NCI-H2107 treated with DMSO at 0.1 percent for 48 hours (cell line): ENCODE measurements around the gene CSNK1G1.
"Not testable (repeated sequence)": the region's sequence is repeated elsewhere in the genome, so short reads cannot be mapped to it uniquely, and the experiment has no call there.

Source experiments
- DNase-seq: peaks from one replicate; lab custom pipeline; 2025; ENCODE audit not compliant: unreplicated experiment; lab: John Stamatoyannopoulos, UW

Gene CSNK1G1

GRCh38 chr15:64351265-64351664 lies 4.7 kb downstream of the CSNK1G1 start:
- DNase-seq, result no peak

GRCh38 chr15:64349375-64349774 lies 6.6 kb downstream of the CSNK1G1 start:
- no peak for DNase-seq

DNA sequence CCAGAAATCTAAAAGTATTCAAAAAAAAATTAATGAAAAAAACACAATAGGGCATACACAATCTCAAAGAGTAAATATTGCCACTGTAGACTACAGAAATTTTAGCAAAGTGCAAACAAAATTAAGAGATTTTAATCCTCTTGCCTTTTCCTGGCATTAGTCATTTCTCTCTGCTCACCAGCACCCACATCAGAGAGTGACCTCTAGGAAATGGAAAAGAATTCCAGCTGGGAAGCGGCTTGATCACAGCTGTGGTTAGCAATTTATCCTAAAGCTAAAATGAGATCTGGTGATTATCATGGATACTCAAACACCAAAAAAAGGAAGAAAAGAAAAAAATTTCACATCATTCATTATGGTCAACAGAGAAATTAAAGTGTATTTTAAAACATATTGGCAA lies 7.5 kb downstream of the CSNK1G1 start:
- DNase-seq, result no peak

GRCh38 chr15:64346242-64346641 lies 9.7 kb downstream of the CSNK1G1 start:
- not testable (repeated sequence) for DNase-seq

DNA sequence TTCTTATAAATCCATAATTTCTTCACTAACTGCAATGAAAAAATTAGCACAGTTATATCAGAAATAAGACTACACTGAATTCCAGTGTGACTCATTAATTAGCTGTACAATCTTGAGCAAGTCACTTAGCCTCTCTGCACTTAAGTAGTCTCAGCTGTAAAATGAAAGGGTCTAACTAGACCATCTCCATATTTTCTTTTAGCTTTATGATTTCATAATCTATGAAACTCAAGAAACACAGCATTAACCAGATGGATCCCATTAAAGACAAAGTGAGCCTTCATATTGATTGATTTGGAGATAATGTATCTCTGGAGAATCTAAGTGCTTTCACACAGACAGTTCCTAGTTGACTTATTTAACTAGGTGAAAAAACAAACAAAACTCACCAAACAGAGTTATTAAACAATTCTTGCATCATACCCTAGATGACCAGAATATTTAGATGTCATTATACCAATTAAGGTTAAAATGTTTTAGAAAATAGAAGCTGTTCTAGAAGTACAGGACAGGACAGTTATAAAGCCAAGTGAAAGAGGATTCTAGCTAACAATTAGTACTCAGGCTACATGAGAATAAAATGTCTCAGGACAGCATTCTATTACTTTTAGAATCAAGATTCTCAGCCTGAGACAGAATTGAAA lies 11.2 kb downstream of the CSNK1G1 start:
- DNase-seq, result no peak

DNA sequence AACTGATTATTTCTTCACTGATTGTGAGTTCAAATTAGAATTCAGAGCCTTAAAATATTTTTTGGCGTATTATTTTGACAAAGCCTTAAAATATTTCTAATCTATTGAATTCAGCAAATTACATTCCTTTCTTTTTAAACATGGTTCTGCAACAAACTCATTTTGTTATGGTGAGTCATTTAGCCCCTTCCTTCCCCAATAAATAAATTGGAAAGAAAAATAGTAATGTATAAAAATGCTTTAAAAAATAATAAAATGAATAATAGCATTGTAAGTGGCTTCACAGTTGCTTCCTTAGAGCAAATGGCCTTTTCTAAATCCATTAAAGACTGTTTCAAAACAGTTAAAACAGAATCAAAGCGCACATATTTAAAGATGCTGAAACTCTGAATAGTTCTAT lies 12.1 kb downstream of the CSNK1G1 start:
- DNase-seq, result no peak

DNA sequence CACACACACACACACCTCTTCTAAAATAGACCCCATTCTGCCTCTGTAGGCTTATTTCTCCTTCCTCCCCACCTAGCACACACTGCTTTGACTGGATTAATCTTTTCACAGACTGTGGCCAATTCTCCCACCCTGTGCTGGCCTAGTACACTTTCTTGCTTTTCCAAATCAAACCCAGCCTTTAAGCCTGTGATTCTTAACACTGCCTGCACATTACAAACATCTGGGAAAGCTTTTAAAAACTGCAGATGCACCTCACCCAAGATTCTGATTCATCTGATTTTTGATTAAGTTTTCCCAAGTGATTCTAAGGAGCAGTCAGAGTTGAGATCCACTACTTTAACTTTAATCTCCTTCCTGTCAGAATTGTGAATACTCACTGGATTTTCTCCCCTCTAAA lies 12.8 kb downstream of the CSNK1G1 start:
- no peak for DNase-seq

DNA sequence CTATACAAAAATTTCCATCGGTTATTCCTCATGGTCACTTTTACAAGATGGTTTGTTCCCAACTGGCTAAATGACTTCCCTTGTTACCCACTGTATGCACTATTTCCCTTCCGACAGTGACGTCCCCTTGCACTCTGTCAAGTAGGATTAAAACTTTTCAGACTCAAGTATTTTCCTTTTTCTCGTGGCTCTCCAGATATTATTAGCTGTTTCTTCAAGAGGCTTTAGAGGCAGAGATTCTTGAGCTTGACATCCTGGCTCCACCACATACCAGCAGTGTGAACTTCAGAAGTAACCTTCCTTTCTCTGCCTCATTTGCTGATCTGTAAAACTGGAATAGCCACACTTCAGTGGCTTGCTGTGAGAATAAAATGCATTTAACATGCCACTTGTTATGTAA lies 14.0 kb downstream of the CSNK1G1 start:
- DNase-seq, result no peak

DNA sequence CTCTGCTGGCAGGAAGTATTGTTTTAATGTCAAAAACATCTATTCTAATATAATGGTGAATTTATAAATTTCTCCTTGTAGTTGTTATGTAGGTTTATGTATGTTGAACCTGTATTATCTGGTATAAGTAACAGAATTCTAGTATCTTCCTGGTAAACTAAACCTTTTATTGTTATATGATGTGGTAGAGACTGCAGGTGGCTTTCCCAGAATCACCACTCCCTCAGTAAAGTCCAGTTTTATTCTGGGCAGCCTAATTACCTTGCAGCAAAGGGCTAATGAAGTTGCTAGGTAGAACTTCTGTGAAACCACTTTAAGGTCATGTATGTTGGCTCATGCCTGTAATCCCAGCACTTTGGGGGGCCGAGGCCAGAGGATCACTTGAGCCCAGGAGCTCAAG lies 15.6 kb downstream of the CSNK1G1 start:
- DNase-seq, result no peak

- no peak for DNase-seq
These were observed 18.2 kb downstream of the CSNK1G1 start for GRCh38 chr15:64337761-64338160.

- no peak for DNase-seq
These were observed 21.7 kb downstream of the CSNK1G1 start for GRCh38 chr15:64333986-64334929.

GRCh38 chr15:64333516-64333915 lies 22.5 kb downstream of the CSNK1G1 start:
- DNase-seq, result no peak

GRCh38 chr15:64331668-64332067 lies 24.3 kb downstream of the CSNK1G1 start:
- DNase-seq, result not testable (repeated sequence)

- not testable (repeated sequence) for DNase-seq
These were observed 29.0 kb downstream of the CSNK1G1 start for GRCh38 chr15:64326975-64327374.

DNA sequence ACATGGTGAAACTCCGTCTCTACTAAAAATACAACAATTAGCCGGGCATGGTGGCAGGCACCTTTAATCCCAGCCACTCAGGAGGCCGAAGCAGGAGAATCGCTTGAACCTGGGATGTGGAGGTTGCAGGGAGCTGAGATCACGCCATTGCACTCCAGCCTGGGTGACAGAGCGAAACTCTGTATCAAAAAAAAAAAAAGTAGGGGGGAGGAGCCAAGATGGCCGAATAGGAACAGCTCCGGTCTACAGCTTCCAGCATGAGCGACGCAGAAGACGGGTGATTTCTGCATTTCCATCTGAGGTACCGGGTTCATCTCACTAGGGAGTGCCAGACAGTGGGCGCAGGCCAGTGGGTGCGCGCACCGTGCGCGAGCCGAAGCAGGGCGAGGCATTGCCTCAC lies 29.5 kb downstream of the CSNK1G1 start:
- not testable (repeated sequence) for DNase-seq

DNA sequence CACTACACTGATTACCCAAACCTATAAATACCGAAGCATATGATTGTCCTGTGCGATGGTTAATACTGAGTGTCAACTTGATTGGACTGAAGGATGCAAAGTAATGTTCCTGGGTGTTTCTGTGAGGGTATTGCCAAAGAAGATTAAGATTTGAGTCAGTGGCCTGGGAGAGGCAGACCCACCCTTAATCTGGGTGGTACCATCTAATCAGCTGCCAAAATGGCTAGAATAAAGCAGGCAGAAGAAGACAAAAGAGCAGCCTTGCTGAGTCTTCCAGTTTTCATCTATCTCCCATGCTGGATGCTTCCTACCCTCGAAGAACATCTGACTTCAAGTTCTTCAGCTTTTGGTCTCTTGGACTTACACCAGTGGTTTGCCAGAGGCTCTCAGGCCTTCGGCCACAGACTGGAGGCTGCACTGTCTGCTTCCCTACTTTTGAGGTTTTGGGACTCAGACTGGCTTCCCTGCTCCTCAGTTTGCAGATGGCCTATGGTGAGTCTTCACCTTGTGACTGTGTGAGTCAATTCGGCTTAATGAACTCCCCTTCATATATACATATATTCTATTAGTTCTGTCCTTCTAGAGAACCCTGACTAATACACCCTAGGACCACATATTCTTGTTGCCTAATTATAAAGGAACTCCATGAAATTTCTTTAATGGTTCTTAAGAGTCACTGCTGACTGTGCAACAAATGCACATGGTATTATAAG lies 31.7 kb downstream of the CSNK1G1 start:
- DNase-seq, result no peak

DNA sequence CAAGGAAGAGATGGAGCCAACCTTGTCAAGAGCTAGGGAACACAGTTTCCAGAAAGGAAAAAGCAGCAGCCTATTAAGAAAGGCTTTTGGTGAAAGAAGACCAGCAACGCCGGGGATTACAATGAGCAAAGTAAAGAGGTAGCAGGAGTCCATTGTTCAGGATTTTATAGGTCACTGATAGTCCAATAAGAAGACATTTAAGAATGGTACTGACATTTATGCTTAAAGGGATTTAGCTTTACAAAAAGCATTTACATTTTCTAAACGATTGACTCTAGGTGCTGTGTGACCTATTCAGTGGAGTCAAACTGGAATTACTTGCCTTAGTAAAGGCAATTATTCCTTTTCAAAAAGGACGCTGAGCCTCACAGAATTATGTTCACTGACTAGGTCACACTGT lies 40.8 kb downstream of the CSNK1G1 start:
- DNase-seq, result no peak

DNA sequence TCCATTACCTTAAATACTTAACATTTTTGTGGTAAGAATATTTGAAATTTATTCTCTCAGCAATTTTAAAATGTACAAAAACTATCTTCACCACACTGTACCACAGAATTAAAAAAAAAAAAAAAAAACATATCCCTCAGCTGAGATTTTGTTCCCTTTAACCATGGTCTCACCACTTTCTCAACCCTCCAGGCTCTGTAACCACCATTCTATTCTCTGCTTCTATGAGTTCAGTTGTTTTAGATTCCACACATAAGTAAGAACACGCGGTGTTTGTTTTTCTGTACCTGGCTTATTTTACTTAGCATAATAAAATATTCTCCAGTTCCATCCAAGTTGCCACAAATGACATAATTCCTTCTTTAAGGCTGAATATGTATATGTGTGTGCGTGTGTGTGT lies 41.5 kb downstream of the CSNK1G1 start:
- no peak for DNase-seq

DNA sequence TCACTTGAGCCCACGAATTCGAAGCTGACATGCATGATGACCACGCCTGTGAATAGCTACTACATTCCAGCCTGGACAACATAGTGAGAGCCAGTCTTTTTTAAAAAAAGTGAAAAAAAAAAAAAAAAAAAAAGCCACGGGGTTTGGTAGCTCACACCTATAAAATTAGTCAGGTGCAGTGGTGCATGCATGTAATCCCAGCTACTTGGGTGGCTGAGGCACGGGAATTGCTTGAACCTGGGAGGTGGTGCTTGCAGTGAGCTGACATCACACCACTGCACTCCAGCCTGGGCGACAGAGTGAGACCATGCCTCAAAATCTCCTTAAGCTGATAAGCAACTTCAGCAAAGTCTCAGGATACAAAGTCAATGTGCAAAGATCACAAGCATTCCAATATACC lies 44.4 kb downstream of the CSNK1G1 start:
- no peak for DNase-seq

- DNase-seq, result no peak
These were observed 45.9 kb downstream of the CSNK1G1 start for GRCh38 chr15:64310036-64310435.

DNA sequence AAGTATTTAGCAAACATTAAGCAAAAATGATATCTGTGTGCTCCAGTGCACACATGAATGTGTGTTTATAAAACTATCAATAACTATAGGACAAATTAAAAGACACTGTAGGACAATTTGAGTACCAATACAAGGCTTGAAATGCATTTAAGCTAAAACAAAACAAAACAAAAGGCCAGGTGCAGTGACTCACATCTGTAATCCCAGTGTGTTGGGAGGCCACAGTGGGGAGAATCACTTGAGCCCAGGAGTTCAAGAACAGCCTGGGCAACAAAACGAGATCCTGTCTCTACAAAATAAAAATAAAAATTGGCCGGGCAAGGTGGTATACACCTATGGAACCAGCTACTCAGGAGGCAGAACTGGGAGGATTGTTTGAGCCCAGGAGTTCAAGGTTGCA lies 50.7 kb downstream of the CSNK1G1 start:
- no peak for DNase-seq

- no peak for DNase-seq
These were observed 66.4 kb downstream of the CSNK1G1 start for GRCh38 chr15:64289550-64289949.
